Frontal cortex (tissue), 4 donors: ENCODE data around the gene PDE6G. TPM values are rescaled to one million over a fixed set of nuclear protein-coding genes. Genes with fewer than 3 reads are reported as not detected.

Source experiments
- DNase-seq, 2 donors: peaks; one replicate each; pipeline ENCODE4 v3.0.0; 2012; ENCODE audit warnings: low spot score in 2 of 2
- FAIRE-seq: peaks from 2 replicates; lab custom pipeline; 2012; peaks lifted over from hg19 to GRCh38; lab: Jason Lieb, UNC
- total RNA-seq: library from RNA; depleted of rRNA; stranded (reverse); fragments of >200 nt; gene quantifications from one replicate; pipeline ENCODE4 v1.2.3, GENCODE V29; 2014
- donor health status: control.
- donor health status: control.
- donor health status: control.

Gene PDE6G
- not detected for total RNA-seq

DNA sequence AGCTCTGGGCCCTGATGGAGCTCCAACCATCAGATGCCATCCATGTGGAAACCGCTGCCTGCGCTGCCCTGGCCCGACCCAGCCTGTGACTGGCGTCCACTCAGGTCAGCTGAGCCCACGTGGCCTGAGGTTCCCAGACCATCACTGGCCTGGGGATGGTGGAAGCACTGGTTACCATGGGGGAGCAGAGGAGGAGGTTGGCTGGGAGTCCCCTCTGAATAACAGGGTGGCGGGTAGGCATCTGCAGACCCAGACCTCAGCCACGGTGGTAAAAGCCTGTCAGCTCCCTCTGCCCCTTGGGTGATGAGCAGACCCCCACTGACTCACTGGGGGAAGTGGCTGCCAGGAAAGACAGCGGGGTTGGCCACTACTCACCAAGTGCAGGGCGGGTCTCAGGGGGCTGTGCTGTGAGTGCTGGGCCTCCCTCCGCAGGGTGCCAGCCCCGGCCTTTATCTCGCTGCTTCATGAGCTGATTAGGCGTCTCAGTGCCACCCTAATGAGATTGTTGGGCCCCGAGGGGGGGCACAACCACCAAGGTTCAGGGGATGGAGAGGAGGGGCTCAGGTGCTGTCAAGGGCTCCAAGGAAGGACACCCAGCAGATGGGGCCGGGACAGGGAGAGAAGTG lies at the start of gene PDE6G:
TSS of gene PDE6G (minus strand) at position 425 of the 626 bp plus-strand sequence. CDS start 3,237 bp downstream, outside the sequence.
- DNase-seq, result no peak
- FAIRE-seq, result no peak

- FAIRE-seq (no peak), DNase-seq (no peak)
These were observed 49.3 kb upstream of the PDE6G start for GRCh38 chr17:81705518-81706231.

DNA sequence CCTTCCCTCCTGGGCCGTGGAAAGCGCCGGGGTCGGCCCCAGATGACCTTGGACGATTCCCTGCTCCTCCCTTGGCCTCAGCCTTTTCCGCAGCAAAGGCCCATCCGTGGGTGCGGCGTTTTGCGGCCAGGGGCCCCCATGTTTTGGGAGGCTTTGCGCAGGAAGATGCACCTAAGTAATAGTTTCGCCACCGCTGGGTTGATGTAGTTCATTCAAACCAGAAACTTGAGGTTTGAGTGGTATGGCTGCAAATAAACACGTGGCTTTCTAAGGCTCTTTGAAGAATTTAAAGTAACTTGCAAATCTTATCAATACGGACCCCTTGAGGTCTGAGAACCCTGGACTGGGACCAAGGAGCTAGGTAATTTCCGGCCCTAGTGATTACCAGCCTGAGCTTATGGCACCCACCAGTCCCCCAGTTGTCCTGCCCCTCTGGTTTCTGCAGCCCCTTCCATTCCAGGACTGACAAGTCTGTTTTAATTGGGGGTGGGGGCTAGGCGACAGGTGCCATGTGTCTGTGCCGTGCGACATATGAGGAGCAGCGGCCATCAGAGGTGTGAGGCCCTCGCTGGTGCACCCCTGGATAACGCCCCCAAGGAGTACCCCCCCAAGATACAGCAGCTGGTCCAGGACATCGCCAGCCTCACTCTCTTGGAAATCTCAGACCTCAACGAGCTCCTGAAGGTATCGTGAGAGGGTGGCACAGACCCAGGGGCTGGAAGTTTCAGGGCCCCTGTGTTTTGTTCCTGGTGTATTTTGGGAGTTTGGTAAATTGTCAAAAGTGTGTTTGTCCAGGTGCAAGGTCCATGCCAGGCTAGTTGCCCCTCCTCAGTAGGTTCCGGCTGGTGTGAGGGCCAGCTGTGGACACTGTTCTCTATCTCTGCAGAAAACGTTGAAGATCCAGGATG lies 47.7 kb upstream of the PDE6G start:
- DNase-seq, result no peak
- FAIRE-seq, result no peak

- FAIRE-seq (no peak), DNase-seq (peak; percentile 100)
These were observed 46.8 kb upstream of the PDE6G start, which contains the start of gene MRPL12 for GRCh38 chr17:81702934-81703746. MRPL12 (plus strand) TSS chr17:81703367; CDS start chr17:81703502, 135 bp downstream.

GRCh38 chr17:81701288-81702071 lies 45.1 kb upstream of the PDE6G start:
- FAIRE-seq (no peak), DNase-seq (no peak)

GRCh38 chr17:81700353-81701287 lies 44.3 kb upstream of the PDE6G start:
- DNase-seq (no peak), FAIRE-seq (no peak)

GRCh38 chr17:81697261-81698044 lies 41.1 kb upstream of the PDE6G start:
- no peak for FAIRE-seq
- no peak for DNase-seq

DNA sequence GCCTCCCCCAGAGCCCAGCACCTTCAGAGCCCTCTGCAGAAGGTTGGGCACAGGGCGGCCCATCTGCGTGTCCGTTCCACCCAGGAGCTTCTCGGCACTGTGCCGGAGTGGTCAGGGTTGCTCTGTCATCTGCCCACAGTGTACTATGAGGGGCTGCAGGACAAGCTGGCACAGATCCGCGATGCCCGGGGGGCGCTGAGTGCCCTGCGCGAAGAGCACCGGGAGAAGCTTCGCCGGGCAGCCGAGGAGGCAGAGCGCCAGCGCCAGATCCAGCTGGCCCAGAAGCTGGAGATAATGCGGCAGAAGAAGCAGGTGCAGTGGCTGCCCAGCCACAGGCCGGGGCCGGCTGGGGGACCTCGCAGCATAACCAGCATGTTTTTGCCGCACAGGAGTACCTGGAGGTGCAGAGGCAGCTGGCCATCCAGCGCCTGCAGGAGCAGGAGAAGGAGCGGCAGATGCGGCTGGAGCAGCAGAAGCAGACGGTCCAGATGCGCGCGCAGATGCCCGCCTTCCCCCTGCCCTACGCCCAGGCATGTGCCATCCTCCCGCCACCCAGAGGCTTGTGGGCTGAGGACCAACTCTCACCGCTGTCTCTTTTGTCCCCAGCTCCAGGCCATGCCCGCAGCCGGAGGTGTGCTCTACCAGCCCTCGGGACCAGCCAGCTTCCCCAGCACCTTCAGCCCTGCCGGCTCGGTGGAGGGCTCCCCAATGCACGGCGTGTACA lies 40.0 kb upstream of the PDE6G start:
- DNase-seq (no peak), FAIRE-seq (no peak)

DNA sequence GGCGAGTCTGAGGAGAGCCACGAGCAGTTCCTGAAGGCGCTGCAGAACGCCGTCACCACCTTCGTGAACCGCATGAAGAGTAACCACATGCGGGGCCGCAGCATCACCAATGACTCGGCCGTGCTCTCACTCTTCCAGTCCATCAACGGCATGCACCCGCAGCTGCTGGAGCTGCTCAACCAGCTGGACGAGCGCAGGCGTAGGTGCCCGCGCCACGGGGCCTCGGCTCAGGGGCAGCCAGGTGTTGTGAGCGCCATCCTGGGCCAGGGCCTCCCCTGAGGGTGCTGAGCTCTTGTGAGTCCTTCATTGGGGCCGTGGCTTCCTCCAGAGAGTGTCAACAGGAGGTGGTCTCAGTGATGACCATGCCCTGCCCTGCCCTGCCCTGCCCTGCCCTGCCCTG lies 39.5 kb upstream of the PDE6G start:
- DNase-seq, result no peak
- no peak for FAIRE-seq

- no peak for DNase-seq
- no peak for FAIRE-seq
These were observed 38.9 kb upstream of the PDE6G start for GRCh38 chr17:81695211-81695610.

DNA sequence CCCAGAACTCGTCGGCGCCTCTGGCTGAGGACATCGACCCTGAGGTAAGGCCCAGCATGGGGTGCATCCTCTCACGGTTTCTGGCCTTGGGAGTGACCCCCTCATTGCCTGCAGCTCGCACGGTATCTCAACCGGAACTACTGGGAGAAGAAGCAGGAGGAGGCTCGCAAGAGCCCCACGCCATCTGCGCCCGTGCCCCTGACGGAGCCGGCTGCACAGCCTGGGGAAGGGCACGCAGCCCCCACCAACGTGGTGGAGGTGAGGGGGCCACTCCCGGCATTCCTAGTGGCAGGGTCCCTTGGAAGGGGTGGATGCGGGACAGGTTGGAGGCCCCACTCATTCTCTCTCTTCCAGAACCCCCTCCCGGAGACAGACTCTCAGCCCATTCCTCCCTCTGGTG lies 38.5 kb upstream of the PDE6G start:
- FAIRE-seq (no peak), DNase-seq (no peak)

DNA sequence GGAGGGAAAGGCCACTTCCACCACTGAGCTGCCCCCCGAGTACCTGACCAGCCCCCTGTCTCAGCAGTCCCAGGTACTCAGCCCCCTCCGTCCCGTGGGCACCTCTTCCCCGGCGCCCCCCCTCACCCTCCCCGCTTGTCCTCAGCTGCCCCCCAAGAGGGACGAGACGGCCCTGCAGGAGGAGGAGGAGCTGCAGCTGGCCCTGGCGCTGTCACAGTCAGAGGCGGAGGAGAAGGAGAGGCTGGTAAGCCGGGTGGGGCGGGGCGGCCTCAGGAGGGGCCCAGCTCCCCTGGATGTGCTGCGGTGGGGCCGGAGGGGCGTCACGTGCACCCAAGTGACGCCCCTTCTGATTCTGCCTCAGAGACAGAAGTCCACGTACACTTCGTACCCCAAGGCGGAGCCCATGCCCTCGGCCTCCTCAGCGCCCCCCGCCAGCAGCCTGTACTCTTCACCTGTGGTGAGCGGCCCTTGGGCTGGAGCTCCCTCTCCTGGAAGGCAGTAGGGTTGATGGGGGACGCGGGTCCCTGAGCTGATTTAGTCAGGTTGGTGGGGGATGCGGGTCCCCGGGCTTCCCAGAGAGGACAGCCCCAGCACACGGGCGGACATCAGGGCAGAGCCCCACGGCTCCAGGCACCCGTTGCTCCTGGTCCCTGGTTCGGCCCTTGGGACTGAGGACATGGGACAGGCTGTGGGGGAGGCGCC lies 37.3 kb upstream of the PDE6G start:
- FAIRE-seq, result no peak
- no peak for DNase-seq

- FAIRE-seq (no peak), DNase-seq (no peak)
These were observed 35.3 kb upstream of the PDE6G start for GRCh38 chr17:81691608-81692007.

DNA sequence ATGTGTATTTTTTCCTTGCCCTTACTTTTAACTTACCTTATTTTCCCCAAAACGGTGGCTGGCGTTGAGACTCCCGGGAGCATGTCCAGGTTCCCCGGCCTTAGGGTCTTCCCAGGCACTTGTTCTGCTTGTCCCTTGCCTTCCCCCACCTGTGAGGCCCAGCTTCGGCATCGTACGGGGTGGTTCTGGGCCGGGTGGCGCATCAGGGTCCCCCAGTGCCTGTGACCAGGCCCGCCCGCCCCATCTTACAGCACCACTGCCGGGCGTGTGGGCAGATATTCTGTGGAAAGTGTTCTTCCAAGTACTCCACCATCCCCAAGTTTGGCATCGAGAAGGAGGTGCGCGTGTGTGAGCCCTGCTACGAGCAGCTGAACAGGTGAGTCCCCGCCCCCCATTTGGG lies 34.9 kb upstream of the PDE6G start:
- DNase-seq (no peak), FAIRE-seq (no peak)

DNA sequence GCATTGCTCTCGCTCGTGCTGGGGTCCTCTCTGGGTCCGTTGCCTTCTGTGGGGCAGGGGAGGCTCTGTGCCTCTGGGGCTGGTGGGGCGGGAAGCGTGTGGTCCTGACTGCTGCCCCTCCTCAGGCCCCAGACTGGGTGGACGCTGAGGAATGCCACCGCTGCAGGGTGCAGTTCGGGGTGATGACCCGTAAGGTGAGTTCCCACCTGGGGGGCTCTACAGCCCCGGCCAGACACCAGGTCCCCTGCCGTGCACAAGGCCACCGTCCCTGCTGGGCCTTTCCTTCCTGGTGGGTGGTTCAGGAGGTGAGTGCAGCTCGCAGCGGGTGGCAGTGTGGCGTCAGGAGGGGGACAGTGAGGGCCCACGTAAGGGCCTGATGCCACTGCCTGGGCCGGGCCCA lies 34.2 kb upstream of the PDE6G start:
- FAIRE-seq, result no peak
- no peak for DNase-seq

- FAIRE-seq, result no peak
- DNase-seq, result no peak
These were observed 33.7 kb upstream of the PDE6G start for GRCh38 chr17:81690066-81690465.
